WTC11 (cell line): ENCODE data around the gene CPT2.

ENCODE experiments used
- MAX ChIP-seq: sonication (generic); formaldehyde crosslinking; IDR thresholded peaks from 2 replicates; pipeline ENCODE4 v1.8.0; 2022; ENCODE audit warnings: mild to moderate bottlenecking, missing genetic modification reagents
- NR3C1 ChIP-seq: sonication (generic); formaldehyde crosslinking; conservative IDR thresholded peaks from 2 replicates; pipeline ENCODE4 v1.8.1; 2023; ENCODE audit warnings: low read depth, mild to moderate bottlenecking, missing genetic modification reagents

GRCh38 chr1:53153752-53154151 is 42.9 kb upstream of the CPT2 start:
- TF ChIP-seq MAX (CRISPR knock-in tag) (no peak), NR3C1 (no peak)
